A549 treated with GW870086 at 1 μM for 4 hours (cell line): ENCODE results near the gene ASAH2B. TPM values are rescaled to one million over a fixed set of nuclear protein-coding genes. Genes with fewer than 3 reads are reported as not detected.

ENCODE experiments used
- total RNA-seq: library from RNA; stranded (reverse); fragments of 200-300 nt; extraction: Qiagen RNA extraction; gene quantifications from 5 replicates; pipeline ENCODE4 v1.2.3, GENCODE V29; 2022; ENCODE audit warnings: low read depth

Gene ASAH2B
- 3.5 to 5.4 TPM (median 4.6 TPM) in 5 replicates for total RNA-seq

GRCh38 chr10:50739618-50740292 lies at the start of gene ASAH2B:
TSS of gene ASAH2B (plus strand) at chr10:50739936. CDS start at chr10:50745131, 5,195 bp downstream.

Other genes starting within 250 kb of the ASAH2B start
- gene SGMS1, start 116.0 kb upstream of the ASAH2B start, total RNA-seq = 38.4 to 51.9 TPM (median 48.4 TPM) in 5 replicates
- gene A1CF, start 145.7 kb downstream of the ASAH2B start, total RNA-seq = 0.06 TPM in 1 of 5 replicates, not detected in the others